Heart left ventricle (tissue), 13 donors: ENCODE measurements around the gene CMPK2.

ENCODE experiments used
- CTCF ChIP-seq, 12 donors: fragments of 200-600 bp; sonication (generic) in 4 of 12; IDR thresholded peaks; one replicate each; pipeline versions ENCODE4 v1.5.0 to v1.8.0; 2018 to 2022; ENCODE audit warnings: antibody characterized with exemption in 12 of 12, mild to moderate bottlenecking in 5 of 12
- POLR2A ChIP-seq, 2 donors: fragments of 450-650 bp; IDR thresholded peaks; one replicate each; pipeline ENCODE4 v1.6.1; 2017; ENCODE audit warnings: antibody characterized with exemption in 2 of 2, mild to moderate bottlenecking in 2 of 2, moderate library complexity in 2 of 2
- donor health status: ischemic (EF 13 %, LVEDD 7.1; RV severe dilation, severe dysfunction).
- donor health status: DM: no; HTN: yes; CAD: no.
- donor health status: DM: no; HTN: no; CAD: no.
- donor health status: ischemic (EF 25% LVEDD 6.9; RV normal size, moderate dysfunction).
- donor health status: ischemic (EF 25% LVEDD 5.7; RV mildly dilated, moderate dysfunction).
- donor health status: ischemic (EF 35%, LVEDD 5.7; RV mildly dilated, moderate dysfunction).
- donor health status: nonischemic (EF 11% LVEDD 7.7; RV severe dilation, severe dysfunction).
- donor health status: DM: yes; HTN: yes; CAD: no.
- donor health status: PGD.
- donor health status: ischemic (EF 29% LVEDD 5.4; RV normal size, mild dysfunction).
- donor health status: nonischemic (EF 23%, LVEDD 6.1; RV moderate dilation, normal function).

GRCh38 chr2:6913415-6914157, 47.9 kb upstream of the CMPK2 start:
- TF ChIP-seq POLR2A (IDR thresholded peaks at IDR 0.05) (no peak), CTCF (IDR thresholded peaks at IDR 0.05) (no peak)
